Thyroid gland (tissue), 4 donors: ENCODE measurements around the gene SF3B2. TPM values are rescaled to one million over a fixed set of nuclear protein-coding genes. Genes with fewer than 3 reads are reported as not detected.

Experiments used
- DNase-seq, 2 donors: peaks; one replicate each; pipeline ENCODE4 v3.0.0-alpha.2; 2019
- H3K27ac ChIP-seq, 3 donors: fragments of 200-600 bp; sonication (generic); 1 replicate in 2 of 3; 2 replicates in 1 of 3; pipeline ENCODE4 v1.5.1; 2016 to 2019; ENCODE audit warnings: mild to moderate bottlenecking in 1 of 3, moderate library complexity in 1 of 3
- H3K27me3 ChIP-seq: fragments of 200-600 bp; sonication (generic); one replicate; pipeline ENCODE4 v1.5.1; 2019
- H3K36me3 ChIP-seq, 2 donors: fragments of 200-600 bp; sonication (generic); one replicate each; pipeline ENCODE4 v1.5.1; 2016 to 2019
- H3K4me1 ChIP-seq, 2 donors: fragments of 200-600 bp; sonication (generic); one replicate each; pipeline ENCODE4 v1.5.1; 2017 to 2019
- H3K4me3 ChIP-seq, 3 donors: fragments of 200-600 bp; sonication (generic); replicated peaks in 1 of 3; 1 replicate in 2 of 3; 2 replicates in 1 of 3; pipeline ENCODE4 v1.5.1; 2016; ENCODE audit warnings: mild to moderate bottlenecking in 1 of 3
- H3K9me3 ChIP-seq: fragments of 200-600 bp; sonication (generic); one replicate; pipeline ENCODE4 v1.5.1; 2017
- POLR2A ChIP-seq, 2 donors: fragments of 450-650 bp; IDR thresholded peaks; one replicate each; pipeline ENCODE4 v1.6.1; 2017; ENCODE audit warnings: antibody characterized with exemption in 2 of 2, mild to moderate bottlenecking in 2 of 2, moderate library complexity in 1 of 2
- WGBS, 2 donors: methylation state at CpG; one replicate each; pipeline ENCODE4 v1.1.5; 2017; 5-methylcytosine and 5-hydroxymethylcytosine counted together
- intact Hi-C: fragments of 100-400 bp; cut with DNase I; formaldehyde crosslinking; loops from one replicate; pipeline ENCODE4 v1.15.1; 2023
- total RNA-seq, 4 donors: library from RNA; depleted of rRNA; stranded (reverse); fragments of >200 nt; gene quantifications; one replicate each; pipeline ENCODE4 v1.2.3, GENCODE V29; 2016
- TF ChIP-seq, protein P1 (sequence below), 6 experiments: fragments of 200-600 bp in 3 of 6; fragments of 450-650 bp in 3 of 6; sonication (generic) in 3 of 6; IDR thresholded peaks; one replicate each; pipeline ENCODE4 v1.5.1; 2016 to 2019; ENCODE audit warnings: antibody characterized with exemption in 6 of 6, mild to moderate bottlenecking in 2 of 6, inconsistent platforms in 1 of 6, moderate library complexity in 1 of 6

SF3B2 gene
- total RNA-seq, 4 donors from 2014 or later = 149 to 231 (median 158) TPM

DNA sequence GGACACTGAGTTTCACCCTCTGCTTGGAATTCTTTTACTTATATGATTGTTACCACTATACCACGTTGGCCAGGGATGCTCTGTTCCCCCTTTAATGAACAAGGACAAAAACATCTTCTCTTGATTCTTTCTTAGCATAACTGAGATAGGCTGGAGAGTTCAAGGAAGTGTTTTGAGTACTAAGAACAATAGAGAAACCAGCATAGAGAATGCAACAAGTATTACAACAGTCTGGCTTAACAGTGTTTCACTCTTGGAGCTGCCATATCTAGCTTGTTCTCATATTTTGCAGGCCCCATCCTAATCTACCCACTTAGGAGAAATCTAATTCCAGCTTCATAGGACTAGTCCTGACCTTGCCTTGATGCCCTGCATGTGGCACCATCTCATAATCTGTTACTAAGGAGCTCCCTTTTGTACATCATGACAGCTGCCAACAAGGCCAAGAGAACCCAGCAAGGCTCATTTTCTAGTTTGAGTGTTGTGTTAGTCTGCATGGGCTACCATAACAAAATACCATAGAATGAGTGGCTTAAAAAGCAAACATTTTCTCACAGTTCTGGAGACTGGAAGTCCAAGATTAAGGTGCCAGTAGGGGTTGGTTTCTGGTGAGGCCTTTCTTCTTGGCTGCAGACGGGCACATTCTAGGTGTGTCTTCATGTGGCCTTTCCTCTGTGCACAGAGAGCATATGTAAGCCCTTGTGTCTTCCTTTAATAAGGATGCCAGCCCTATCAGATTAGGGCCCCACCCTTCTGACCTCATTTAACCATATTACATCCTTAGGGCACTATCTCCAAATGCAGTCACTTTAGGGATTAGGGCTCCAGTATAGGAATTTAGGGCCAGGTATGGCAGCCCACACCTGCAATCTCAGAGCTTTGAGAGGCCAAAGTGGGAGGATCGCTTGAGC is 55.7 kb downstream of the SF3B2 start:
- H3K4me1 ChIP-seq = peaks cover 20 to 28% of the 10 kb centered on the region in 2 donors
- no peak for DNase-seq
- H3K27me3 ChIP-seq = no peaks in the 10 kb centered on the region
- H3K27ac ChIP-seq = no peak overlapping the region
- 89% methylated on average over 3 of the region's 3 CpGs for WGBS, 2 donors
- TF ChIP-seq, protein P1, sequence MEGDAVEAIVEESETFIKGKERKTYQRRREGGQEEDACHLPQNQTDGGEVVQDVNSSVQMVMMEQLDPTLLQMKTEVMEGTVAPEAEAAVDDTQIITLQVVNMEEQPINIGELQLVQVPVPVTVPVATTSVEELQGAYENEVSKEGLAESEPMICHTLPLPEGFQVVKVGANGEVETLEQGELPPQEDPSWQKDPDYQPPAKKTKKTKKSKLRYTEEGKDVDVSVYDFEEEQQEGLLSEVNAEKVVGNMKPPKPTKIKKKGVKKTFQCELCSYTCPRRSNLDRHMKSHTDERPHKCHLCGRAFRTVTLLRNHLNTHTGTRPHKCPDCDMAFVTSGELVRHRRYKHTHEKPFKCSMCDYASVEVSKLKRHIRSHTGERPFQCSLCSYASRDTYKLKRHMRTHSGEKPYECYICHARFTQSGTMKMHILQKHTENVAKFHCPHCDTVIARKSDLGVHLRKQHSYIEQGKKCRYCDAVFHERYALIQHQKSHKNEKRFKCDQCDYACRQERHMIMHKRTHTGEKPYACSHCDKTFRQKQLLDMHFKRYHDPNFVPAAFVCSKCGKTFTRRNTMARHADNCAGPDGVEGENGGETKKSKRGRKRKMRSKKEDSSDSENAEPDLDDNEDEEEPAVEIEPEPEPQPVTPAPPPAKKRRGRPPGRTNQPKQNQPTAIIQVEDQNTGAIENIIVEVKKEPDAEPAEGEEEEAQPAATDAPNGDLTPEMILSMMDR (IDR thresholded peaks at IDR 0.05) = no peak
- TF ChIP-seq POLR2A (IDR thresholded peaks at IDR 0.05) = no peak
- no peak overlapping the region for H3K4me3 ChIP-seq
- no peaks in the 10 kb centered on the region for H3K9me3 ChIP-seq
- intact Hi-C loops = no loop called here
- H3K36me3 ChIP-seq = no peaks in the 10 kb centered on the region

DNA sequence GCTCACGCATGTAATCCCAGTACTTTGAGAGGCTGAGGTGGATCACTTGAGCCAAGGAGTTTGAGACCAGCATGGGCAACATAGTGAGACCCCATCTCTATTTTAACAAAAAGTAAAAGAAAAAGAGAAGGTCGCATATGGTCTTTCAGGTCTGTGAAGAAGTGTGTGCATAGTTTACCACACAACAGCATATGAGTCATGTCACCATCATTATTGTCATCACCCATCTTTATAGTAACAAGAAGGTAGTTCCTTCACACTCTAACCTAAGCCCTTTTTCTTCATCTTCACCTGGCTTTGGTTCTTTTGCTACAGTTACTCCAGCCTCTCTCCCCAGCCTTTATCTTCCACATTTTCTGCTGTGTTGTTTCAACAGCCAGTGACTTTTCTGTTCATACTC is 57.1 kb downstream of the SF3B2 start:
- DNase-seq = no peak
- WGBS, 2 donors = 96 to 97% methylated on average over 2 of the region's 2 CpGs
- Histone ChIP-seq H3K4me1 (peaks cover 31 to 42% of the 10 kb centered on the region in 2 donors), H3K27me3 (no peaks in the 10 kb centered on the region), H3K4me3 (no peak overlapping the region), H3K36me3 (no peaks in the 10 kb centered on the region), H3K9me3 (no peaks in the 10 kb centered on the region), H3K27ac (no peak overlapping the region)
- TF ChIP-seq, protein P1 (IDR thresholded peaks at IDR 0.05) = no peak
- TF ChIP-seq POLR2A (IDR thresholded peaks at IDR 0.05) = no peak
- intact Hi-C loops = no loop called here

- Histone ChIP-seq H3K4me1 (peaks cover 40 to 57% of the 10 kb centered on the region in 2 donors), H3K36me3 (no peaks in the 10 kb centered on the region), H3K9me3 (no peaks in the 10 kb centered on the region), H3K4me3 (no peak overlapping the region), H3K27ac (peak overlapping the region in 1 of 3 donors; percentile 70), H3K27me3 (no peaks in the 10 kb centered on the region)
- no peak for TF ChIP-seq POLR2A (IDR thresholded peaks at IDR 0.05)
- TF ChIP-seq, protein P1 (IDR thresholded peaks at IDR 0.05) = no peak
- 93 to 96% methylated on average over 3 of the region's 3 CpGs for WGBS, 2 donors
- intact Hi-C loops = no loop called here
- no peak for DNase-seq
Observed at GRCh38 chr11:66111158-66111557, 59.0 kb downstream of the SF3B2 start.

GRCh38 chr11:66112041-66112491 is 59.9 kb downstream of the SF3B2 start:
- DNase-seq = no peak
- intact Hi-C loops = no loop called here
- Histone ChIP-seq H3K4me1 (peaks cover 48 to 66% of the 10 kb centered on the region in 2 donors), H3K27ac (peak overlapping the region in 2 of 3 donors; percentile 70 to 80), H3K36me3 (no peaks in the 10 kb centered on the region), H3K9me3 (no peaks in the 10 kb centered on the region), H3K4me3 (no peak overlapping the region), H3K27me3 (no peaks in the 10 kb centered on the region)
- 84 to 88% methylated on average over 9 of the region's 9 CpGs for WGBS, 2 donors
- no peak for TF ChIP-seq POLR2A (IDR thresholded peaks at IDR 0.05)
- TF ChIP-seq, protein P1 (IDR thresholded peaks at IDR 0.05) = no peak
